HepG2 (cell line): Measurements from ENCODE around the gene MBLAC1. TPM values are rescaled to one million over a fixed set of nuclear protein-coding genes. Genes with fewer than 3 reads are reported as not detected.
A peak's percentile ranks its signal among the peaks of the same experiment; 100 is the strongest.

Source experiments
- ATF2 ChIP-seq: sonication (generic); formaldehyde crosslinking; IDR thresholded peaks from 2 replicates; pipeline ENCODE4 v1.4.0; 2020; ENCODE audit warnings: missing genetic modification reagents
- CENPT ChIP-seq: sonication (generic); formaldehyde crosslinking; IDR thresholded peaks from 2 replicates; pipeline ENCODE4 v1.8.0; 2022; ENCODE audit warnings: low read depth, mild to moderate bottlenecking, moderate library complexity, missing genetic modification reagents
- GATAD2A ChIP-seq: IDR thresholded peaks from 2 replicates; pipeline ENCODE4 v1.6.1; 2016
- MBNL3 ChIP-seq: fragments of 250-450 bp; sonication (Bioruptor Pico); conservative IDR thresholded peaks from 2 replicates; pipeline ENCODE4 v1.8.0; 2022; ENCODE audit warnings: mild to moderate bottlenecking, inconsistent platforms
- NFKB2 ChIP-seq: sonication (generic); formaldehyde crosslinking; IDR thresholded peaks from 2 replicates; pipeline ENCODE4 v1.4.0; 2020; ENCODE audit warnings: missing genetic modification reagents, borderline replicate concordance
- NFYC ChIP-seq: IDR thresholded peaks from 2 replicates; pipeline ENCODE4 v1.6.1; 2016; ENCODE audit warnings: missing genetic modification reagents, missing compliant biosample characterization
- NR1H2 ChIP-seq: sonication (generic); formaldehyde crosslinking; IDR thresholded peaks from 2 replicates; pipeline ENCODE4 v1.8.1; 2022; ENCODE audit warnings: low read depth, missing genetic modification reagents, borderline replicate concordance
- TFDP1 ChIP-seq: IDR thresholded peaks from 2 replicates; pipeline ENCODE4 v1.6.1; 2016; ENCODE audit warnings: missing compliant biosample characterization, missing genetic modification reagents, borderline replicate concordance
- THRA ChIP-seq: sonication (generic); formaldehyde crosslinking; IDR thresholded peaks from 2 replicates; pipeline ENCODE4 v1.4.0; 2020; ENCODE audit warnings: missing genetic modification reagents, borderline replicate concordance
- ZBTB20 ChIP-seq: sonication (generic); formaldehyde crosslinking; IDR thresholded peaks from 2 replicates; pipeline ENCODE4 v1.8.1; 2023; ENCODE audit warnings: missing genetic modification reagents, low read depth, mild to moderate bottlenecking, borderline replicate concordance
- ZNF503 ChIP-seq: sonication (generic); formaldehyde crosslinking; IDR thresholded peaks from 2 replicates; pipeline ENCODE4 v1.4.0; 2020; ENCODE audit warnings: missing genetic modification reagents
- ZNF549 ChIP-seq: sonication (generic); formaldehyde crosslinking; IDR thresholded peaks from 2 replicates; pipeline ENCODE4 v1.5.0; 2020; ENCODE audit warnings: missing genetic modification reagents
- ZNF7 ChIP-seq: IDR thresholded peaks from 2 replicates; pipeline ENCODE4 v1.6.1; 2016; ENCODE audit warnings: missing biosample characterization, missing genetic modification reagents
- ZNF766 ChIP-seq: sonication (generic); formaldehyde crosslinking; IDR thresholded peaks from 2 replicates; pipeline ENCODE4 v1.5.0; 2020; ENCODE audit warnings: missing genetic modification reagents, borderline replicate concordance
- ZSCAN9 ChIP-seq: IDR thresholded peaks from 2 replicates; pipeline ENCODE4 v1.6.1; 2016; ENCODE audit warnings: borderline replicate concordance
- polyA plus RNA-seq, 8 experiments: library from polyadenylated mRNA; depleted of rRNA in 3 of 8; stranded (reverse) in 7 of 8; unstranded in 1 of 8; fragments of >200 nt; fragmentation: Illumina TruSeq in 4 of 8; extraction: Trizol in 4 of 8; gene quantifications; 2 replicates each; pipeline versions ENCODE4 v1.2.1 to v1.2.3, GENCODE V29; 2011 to 2016; ENCODE audit warnings: low read depth in 4 of 8, missing spikeins in 1 of 8, mixed read lengths in 1 of 8; ENCODE audit not compliant: insufficient read depth in 1 of 8
- total RNA-seq, 5 experiments: library from RNA; depleted of rRNA; stranded (reverse); fragments of >200 nt; fragmentation: Illumina TruSeq; extraction: Trizol; gene quantifications; 2 replicates each; pipeline ENCODE4 v1.2.3, GENCODE V29; 2016; ENCODE audit warnings: low read depth in 1 of 5
- TF ChIP-seq, protein P1 (sequence below): sonication (generic); formaldehyde crosslinking; IDR thresholded peaks from 2 replicates; pipeline ENCODE4; 2020; ENCODE audit warnings: missing genetic modification reagents, mild to moderate bottlenecking, borderline replicate concordance

MBLAC1 gene
- total and polyA plus RNA-seq, 2 of the 13 experiments (the other 11 are each of a cell fraction or from before 2014, with no cell fraction given), result 0.79 to 2.1 TPM

- TF ChIP-seq ZNF503 (CRISPR knock-in tag) (peak; percentile 47; the same call in 1 of the 2 replicates), ZNF7 (CRISPR knock-in tag) (no peak), ZBTB20 (CRISPR knock-in tag) (no peak), NFKB2 (CRISPR knock-in tag) (0 out of 2 replicates have a peak, but pooled peaks have one; percentile 6), NR1H2 (no peak), TFDP1 (no peak), GATAD2A (CRISPR knock-in tag) (peak; percentile 82), ZSCAN9 (no peak), ZNF766 (CRISPR knock-in tag) (no peak), THRA (no peak; the same call in 1 of the 2 replicates), NFYC (no peak), ZNF549 (CRISPR knock-in tag) (no peak), ATF2 (CRISPR knock-in tag) (no peak), CENPT (CRISPR knock-in tag) (no peak), MBNL3 (CRISPR knock-in tag) (no peak)
- TF ChIP-seq, protein P1, sequence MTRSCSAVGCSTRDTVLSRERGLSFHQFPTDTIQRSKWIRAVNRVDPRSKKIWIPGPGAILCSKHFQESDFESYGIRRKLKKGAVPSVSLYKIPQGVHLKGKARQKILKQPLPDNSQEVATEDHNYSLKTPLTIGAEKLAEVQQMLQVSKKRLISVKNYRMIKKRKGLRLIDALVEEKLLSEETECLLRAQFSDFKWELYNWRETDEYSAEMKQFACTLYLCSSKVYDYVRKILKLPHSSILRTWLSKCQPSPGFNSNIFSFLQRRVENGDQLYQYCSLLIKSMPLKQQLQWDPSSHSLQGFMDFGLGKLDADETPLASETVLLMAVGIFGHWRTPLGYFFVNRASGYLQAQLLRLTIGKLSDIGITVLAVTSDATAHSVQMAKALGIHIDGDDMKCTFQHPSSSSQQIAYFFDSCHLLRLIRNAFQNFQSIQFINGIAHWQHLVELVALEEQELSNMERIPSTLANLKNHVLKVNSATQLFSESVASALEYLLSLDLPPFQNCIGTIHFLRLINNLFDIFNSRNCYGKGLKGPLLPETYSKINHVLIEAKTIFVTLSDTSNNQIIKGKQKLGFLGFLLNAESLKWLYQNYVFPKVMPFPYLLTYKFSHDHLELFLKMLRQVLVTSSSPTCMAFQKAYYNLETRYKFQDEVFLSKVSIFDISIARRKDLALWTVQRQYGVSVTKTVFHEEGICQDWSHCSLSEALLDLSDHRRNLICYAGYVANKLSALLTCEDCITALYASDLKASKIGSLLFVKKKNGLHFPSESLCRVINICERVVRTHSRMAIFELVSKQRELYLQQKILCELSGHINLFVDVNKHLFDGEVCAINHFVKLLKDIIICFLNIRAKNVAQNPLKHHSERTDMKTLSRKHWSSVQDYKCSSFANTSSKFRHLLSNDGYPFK (CRISPR knock-in tag), result no peak
Observed at GRCh38 chr7:100079024-100079560, 47.7 kb upstream of the MBLAC1 start (continued).
